HG03159 (cell line): ENCODE measurements around the gene LRRC66.

Experiments
- ATAC-seq: cut with Tn5 transposase; IDR thresholded peaks from one replicate; pipeline ENCODE4 v1.9.1; 2021; ENCODE audit warnings: mild to moderate bottlenecking, moderate library complexity; ENCODE audit not compliant: unreplicated experiment

LRRC66 gene

DNA sequence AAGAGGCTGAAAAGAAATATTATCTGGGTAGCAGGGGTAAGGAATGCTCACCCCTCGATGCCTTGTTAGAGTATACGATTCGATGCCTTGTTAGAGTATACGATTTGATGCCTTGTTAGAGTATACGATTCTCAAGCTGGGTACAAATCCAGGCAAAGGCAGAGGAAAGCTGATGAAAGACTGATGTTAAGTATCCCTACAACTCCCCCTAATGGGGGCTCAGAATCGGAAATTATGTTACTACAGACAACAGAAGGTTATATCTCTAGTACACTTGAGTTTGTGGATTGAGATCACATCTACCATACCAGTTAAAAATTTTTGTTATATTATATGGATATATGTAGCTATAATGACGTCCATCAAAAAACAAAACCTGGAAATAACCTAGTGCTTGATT, 4.8 kb downstream of the LRRC66 start:
- no peak for ATAC-seq

DNA sequence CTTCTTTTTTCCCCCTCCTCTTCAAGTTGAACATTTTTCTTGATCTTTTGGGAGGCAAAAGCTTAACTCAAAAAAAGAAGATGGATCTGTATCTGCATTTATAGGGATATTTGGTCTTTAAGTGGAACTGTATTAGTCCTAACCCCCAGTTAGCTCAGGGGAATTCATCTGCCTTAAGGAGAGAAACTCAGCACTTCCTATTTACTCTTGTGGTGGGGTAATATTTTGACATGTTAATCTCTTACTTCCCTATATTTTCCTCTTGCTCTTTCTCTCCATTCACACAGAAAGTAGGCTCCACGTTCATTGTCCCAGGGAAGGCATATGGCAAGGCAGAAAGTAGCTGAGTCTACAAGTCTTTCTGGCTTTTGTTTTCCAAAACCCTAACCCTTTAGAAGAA, 5.3 kb downstream of the LRRC66 start:
- ATAC-seq: no peak

DNA sequence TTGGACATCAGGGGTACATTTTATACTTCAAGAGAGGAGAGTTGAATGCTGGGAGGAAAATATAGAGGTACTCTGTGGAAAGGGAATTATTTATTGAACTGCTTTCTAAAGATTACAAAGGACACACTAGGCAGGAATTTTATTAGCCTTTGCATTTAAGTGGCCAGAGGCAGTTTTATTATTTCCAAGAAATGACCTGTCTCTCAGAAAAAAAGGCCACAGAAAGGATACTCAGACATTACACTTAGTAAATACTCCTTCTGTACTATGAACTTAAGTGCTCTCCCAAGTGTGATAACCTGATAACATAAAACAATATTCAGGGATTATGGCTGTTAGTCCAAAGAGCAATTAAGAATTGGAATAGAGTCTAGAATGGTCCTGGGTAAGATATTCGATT, 7.5 kb downstream of the LRRC66 start:
- no peak for ATAC-seq

DNA sequence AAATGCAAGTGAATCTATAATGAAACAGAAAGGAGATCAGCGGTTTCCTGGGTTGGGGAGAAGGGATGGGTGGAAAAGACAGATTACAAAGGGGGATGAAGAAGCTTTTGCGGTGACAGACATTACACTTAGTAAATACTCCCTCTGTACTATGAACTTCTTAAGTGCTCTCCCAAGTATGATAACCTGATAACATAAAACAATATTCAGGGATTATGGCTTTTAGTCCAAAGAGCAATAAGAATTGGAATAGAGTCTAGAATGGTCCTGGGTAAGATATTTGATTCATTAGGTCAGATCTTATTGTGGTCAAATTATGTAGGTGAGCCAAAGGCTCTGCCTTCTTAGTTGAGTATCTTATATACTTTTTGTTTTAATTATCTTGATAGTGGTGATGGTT, 9.2 kb downstream of the LRRC66 start:
- no peak for ATAC-seq

DNA sequence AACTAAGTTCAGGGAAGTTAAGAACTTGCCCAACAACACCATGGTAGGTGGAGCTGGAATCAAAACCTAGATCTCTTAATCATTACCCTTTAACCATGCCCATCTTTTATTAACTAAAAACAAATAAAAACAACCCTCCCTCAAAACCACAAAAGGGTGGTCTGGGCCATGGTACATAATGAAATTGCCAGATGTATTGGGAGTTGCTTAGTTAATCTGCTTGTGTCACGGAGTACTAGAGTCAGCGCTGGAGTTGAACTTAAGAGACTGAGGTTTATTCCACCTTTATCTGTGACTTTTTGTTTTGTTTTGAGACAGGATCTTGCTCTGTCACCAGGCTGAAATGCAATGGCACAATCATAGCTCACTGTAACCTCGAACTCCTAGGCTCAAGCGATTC, 13.3 kb downstream of the LRRC66 start:
- ATAC-seq: no peak

DNA sequence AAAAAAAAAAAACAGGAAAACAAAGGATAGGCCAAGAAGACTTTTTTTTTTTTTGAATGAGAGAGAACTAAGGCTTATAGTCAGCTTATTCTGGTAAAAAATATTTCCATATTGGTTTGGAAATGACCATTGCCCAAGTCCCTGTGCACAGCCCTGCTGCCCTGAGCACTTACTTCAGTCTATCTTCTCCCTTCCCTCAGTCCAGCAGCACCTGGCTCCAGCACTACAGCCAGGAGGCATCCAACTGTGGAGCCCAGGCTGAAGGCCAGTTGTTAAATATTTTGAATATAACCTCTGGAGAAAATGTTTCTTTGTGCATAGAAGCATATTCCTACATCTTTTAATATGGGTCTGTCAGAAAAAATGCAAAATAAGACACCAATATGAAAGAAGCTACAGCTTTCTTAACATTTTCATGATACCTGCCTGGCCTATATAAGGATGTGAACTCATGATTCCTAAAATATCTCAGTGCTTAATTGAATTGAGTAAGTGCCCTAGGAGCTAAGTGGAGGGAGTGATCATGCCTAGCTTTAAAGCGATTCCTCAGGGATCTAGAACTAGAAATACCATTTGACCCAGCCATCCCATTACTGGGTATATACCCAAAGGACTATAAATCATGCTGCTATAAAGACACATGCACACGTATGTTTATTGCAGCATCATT, 14.4 kb downstream of the LRRC66 start:
- ATAC-seq: no peak

DNA sequence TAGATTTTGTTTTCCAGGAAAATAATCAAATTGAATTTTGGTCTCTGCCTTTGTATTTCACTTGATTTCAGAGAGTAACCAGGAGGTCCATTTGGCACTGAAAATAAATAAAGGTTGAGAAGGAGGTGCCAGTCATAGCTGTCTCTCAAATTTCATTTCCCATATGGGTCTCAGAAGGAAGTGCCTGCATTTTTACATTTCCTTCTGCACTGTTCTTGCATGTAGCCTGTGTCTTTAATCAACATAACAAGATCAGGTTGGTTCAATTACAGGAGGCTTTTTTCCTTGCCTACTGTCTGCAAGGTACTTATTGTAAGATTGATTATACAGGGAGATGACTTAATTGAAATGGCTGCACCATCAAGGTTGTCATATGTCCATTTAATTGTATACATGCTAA, 15.7 kb downstream of the LRRC66 start:
- ATAC-seq: no peak

DNA sequence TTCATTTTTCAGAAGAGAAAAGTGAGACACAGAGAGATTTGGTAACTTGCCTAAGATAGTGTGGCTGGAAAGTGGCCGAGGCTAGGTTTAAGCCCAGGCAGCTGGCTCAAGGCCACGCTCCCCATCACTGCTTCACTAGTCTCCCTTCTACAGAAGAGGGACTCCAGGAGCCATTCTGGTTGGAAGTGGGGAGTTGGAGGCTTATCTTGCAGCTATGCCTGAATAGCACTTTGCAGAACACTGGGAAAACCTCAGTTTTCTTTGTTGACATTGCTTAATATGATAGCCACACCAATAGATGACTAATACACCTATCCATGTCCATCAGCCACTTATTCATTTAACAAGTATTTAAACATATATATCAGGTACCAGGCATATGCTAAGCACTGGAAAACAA, 18.5 kb downstream of the LRRC66 start:
- ATAC-seq: no peak

DNA sequence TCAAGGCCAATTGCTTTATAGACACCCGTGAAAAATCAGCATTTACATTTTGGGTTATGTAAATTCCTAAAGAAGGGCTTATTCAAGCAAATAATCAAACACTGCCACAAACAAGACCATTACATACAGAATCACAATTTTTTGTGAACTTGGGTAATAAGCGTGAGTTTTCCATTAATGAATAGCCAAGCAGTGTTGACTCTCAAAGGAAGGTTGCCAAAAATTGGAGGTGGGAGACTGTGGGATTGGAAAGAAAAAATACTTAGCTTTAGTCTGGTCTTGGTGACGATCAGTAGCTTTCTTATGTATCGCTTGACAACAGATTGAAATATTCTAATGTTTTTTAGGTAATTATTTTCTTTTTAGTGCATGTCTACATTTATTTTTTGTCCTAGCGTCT, 20.9 kb downstream of the LRRC66 start:
- no peak for ATAC-seq

DNA sequence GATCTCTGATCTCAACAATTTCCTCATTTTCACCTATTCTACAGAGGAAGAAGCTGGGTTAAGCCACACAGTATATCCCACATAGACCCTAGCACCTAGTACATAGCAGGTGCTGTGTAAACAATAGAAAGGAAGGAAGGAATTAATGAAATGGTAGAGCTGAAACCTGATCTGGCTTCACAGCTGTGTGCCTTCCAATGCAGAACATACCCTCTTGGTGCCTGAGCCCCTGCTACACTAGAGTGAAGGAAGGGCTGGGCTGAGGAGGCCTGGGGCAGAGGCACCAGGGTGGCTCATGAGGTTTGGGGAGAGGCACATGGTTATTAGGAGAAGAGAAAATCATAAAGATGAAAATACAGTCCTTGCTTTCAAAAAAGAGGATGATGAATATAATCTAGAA, 21.3 kb downstream of the LRRC66 start:
- ATAC-seq: no peak

DNA sequence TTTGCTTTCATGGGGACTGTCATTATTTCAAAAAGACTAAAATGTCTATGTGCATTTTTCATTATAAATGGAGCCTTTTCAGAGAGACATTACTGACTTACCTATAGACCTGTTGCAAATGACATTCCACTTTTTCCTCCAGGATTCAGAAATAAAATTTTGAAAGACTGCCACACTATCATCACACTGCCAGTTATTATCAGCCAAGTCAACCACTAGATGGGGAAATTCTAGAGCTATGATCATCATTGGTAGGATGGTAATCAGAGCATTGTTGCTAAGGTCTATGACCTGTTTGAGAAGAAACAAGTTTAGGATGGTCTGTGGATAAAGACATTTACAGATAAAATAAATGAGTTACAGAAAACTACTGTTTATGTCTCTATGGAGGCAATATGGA, 22.5 kb downstream of the LRRC66 start:
- ATAC-seq: no peak

DNA sequence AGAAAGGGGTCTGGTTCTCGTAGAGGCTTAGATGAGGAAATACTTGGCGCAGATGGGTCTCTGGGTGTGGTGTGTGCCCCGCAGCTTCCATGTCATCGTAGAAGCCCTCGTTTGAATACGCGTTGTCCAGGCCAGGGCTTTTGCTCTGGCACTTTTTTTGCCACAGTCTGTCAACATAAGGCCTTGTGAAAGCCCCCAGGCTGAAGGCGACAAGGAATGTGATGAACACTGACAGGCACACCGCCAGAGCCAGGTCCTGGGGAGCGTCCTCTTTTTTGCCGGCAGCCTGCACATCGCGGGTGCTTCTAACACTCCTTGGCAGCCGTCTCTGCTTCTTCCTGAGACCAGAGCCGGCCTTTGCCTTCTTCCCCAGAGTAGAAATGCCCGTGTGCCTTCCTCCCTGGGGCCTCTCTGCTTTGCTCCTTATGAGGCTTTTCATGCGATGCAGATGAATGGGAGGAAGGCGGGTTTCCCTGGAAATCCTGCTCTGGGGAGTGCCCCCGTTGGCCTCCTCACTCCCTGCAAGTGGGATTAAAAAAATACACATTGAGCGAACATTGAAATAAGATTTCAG, 24.4 kb downstream of the LRRC66 start:
- no peak for ATAC-seq

DNA sequence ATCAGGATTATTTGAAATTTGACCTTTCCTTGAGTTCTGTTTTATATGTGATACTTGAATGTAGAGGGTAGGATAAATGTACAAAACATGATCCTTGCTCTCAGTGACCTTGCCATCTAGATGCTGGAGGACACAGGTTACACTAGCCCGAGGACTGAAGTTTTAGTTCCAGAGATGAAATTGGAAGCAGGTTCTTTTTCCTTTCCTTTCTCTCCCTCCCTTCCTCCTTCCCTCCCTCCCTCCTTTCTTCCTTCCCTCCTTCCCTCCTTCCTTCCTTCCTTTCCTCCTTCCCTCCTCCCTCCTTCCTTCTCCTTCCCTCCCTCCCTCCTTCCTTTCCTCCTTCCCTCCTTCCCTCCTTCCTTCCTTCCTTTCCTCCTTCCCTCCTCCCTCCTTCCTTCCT, 54.3 kb downstream of the LRRC66 start:
- no peak for ATAC-seq

DNA sequence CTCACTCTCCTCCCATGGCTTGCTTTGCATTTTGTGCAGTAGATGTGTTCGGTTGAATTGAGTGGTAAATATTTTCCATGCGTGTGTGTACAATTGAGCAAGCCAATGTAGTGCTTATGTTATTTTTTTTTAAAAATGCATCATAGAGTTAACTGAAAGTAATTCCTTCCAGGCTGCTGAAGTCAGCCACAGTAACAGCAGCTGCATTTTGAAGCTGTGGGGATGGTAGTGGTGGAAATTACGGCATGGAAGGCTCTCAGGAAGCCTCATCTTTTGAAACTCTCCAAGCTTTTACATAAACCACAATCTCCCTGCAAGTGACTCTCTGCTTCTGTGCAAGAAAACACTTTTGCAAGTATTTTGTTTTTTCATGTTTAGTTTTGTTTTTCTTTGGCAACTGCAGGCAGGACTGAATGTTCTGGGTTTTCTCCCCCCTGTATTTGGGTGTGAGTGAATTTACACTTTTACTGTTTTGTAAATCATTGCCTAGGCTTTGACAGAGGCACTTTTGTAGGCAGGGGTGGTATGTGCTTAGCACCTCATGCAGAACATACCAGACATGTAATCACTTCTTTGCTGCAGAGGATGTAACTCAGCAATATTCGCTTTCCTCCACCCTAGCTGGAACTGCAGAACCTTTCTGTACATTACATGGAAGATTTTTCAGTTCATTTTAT, 56.2 kb downstream of the LRRC66 start:
- no peak for ATAC-seq

DNA sequence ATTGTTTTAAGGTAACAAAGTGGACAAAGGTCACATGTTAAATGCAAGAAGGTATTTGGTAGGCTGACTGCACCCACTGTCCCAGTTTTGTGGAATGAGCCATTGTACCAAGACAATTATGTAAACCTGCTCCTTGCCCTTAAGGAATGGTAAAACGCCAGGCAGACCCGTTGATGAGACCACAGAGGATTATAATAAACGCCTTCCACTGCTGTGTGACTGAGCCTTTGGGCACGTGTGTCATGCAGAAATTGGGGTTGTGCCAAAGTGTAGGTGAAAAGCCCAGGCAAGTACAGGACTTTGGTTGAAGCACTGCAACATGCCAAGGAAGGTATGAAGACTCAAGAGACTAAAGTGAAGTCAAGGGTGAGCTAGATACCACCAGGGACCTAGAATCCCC, 59.7 kb downstream of the LRRC66 start:
- no peak for ATAC-seq

DNA sequence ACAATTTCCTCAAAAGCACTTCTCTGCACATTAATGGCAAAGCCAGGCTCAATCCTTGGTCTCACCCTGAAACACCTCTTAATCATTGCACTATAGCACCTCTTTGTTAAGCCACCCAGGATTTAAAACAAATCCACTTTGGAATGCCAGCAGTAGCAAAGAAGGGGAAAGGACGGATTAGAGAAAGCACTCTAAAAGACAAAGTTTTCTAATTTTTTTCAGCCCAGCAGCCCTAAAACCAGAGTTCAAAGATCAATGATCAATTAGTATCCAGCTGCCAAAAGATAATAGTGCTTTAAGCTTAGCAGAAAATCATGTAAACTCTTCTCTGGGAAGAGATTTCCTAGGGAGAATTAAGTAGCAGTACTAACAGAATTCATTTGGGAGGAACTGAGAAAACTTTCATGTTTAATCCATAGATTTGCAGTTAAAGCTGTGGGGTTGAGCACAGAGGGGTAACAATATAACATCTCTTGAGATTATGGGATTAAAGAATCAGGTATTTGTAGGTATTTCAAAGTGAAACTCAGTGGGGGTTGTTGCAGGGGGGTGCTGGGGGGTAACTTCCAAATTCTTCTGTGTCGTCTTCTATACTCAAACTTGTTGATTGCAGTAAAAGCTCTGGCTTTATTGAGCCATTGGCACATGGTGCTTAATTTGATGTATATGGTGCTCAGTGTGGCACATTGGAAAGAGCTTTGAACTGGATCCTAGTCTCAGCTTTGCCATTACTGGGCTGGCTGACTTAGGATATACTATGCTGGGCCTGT, 61.8 kb downstream of the LRRC66 start:
- ATAC-seq: no peak
